ENCODE results near the gene EEF1G.
"Not testable (repeated sequence)": the region's sequence is repeated elsewhere in the genome, so short reads cannot be mapped to it uniquely, and the experiment has no call there.

EEF1G gene

GRCh38 chr11:62554387-62555167, 19.1 kb downstream of the EEF1G start:
- DNase-seq = no peak

GRCh38 chr11:62553839-62554361, 19.8 kb downstream of the EEF1G start:
- no peak for DNase-seq

- peak in 5 of 14 donors; percentile 14 to 59 (median 31) for DNase-seq
These were observed 20.4 kb downstream of the EEF1G start for GRCh38 chr11:62553080-62553838.

- no peak for DNase-seq
These were observed 21.1 kb downstream of the EEF1G start for GRCh38 chr11:62552485-62553079.

GRCh38 chr11:62550478-62550877, 23.2 kb downstream of the EEF1G start:
- not testable (repeated sequence) for DNase-seq

GRCh38 chr11:62548545-62549335, 25.0 kb downstream of the EEF1G start:
- DNase-seq = no peak

GRCh38 chr11:62547691-62548281, 25.9 kb downstream of the EEF1G start:
- peak in 1 of 14 donors; percentile 87 for DNase-seq

GRCh38 chr11:62546929-62547625, 26.6 kb downstream of the EEF1G start:
- peak in 3 of 14 donors; percentile 18 to 53 (median 42) for DNase-seq

GRCh38 chr11:62546244-62546928, 27.3 kb downstream of the EEF1G start, which contains the start of gene AHNAK:
TSS of gene AHNAK (minus strand) at chr11:62546806. CDS start at chr11:62536098, 10,708 bp downstream.
- peak in 7 of 14 donors; percentile 13 to 58 (median 51) for DNase-seq

GRCh38 chr11:62545437-62546243, 28.1 kb downstream of the EEF1G start:
- peak in 10 of 14 donors; percentile 27 to 78 (median 49) for DNase-seq

GRCh38 chr11:62544581-62545436, 28.9 kb downstream of the EEF1G start:
- DNase-seq = peak in 2 of 14 donors; percentile 31

- peak in 2 of 14 donors; percentile 25 to 39 for DNase-seq
These were observed 29.8 kb downstream of the EEF1G start for GRCh38 chr11:62543680-62544444.

GRCh38 chr11:62542750-62543567, 30.7 kb downstream of the EEF1G start:
- peak in 12 of 14 donors; percentile 14 to 81 (median 60) for DNase-seq

- no peak for DNase-seq
These were observed 31.5 kb downstream of the EEF1G start for GRCh38 chr11:62542111-62542745.

- peak in 7 of 14 donors; percentile 27 to 54 (median 34) for DNase-seq
These were observed 32.6 kb downstream of the EEF1G start for GRCh38 chr11:62540804-62541701.

Data from C1 segment of cervical spinal cord (tissue), 14 donors.